Measurements from ENCODE around the gene TMEM117.

TMEM117 gene

DNA sequence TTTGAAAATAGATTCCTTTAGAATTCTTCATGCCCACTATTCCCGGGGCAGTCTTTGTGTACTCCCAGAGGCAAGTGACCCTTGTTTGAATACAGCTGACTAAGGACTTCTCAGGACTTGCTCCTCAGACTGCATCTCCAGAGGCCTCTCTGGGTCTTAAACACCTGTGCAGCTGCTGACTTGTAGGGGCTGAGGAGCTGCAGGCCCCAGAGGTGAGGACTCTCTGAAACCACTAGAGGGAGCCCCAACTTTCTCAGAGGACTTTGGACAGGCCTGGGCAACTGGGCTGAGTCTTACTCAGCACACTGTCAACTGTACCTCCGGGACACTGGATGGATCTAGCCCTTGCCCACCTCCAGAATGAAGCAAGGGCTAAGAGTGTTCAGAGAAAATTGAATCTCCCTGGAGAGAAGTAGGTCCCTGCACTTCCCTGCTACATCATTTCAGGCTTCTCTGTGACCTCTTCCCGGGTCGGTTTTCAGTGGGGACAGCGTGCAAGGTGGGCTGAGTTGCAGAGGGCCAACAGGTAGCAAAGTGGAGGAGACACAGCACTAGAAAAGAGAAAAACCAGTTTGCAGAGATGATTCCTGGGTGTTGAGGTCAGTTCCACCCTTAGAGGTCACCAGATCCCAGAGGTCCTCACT lies 164.6 kb downstream of the TMEM117 start:
- TF ChIP-seq, protein P1, sequence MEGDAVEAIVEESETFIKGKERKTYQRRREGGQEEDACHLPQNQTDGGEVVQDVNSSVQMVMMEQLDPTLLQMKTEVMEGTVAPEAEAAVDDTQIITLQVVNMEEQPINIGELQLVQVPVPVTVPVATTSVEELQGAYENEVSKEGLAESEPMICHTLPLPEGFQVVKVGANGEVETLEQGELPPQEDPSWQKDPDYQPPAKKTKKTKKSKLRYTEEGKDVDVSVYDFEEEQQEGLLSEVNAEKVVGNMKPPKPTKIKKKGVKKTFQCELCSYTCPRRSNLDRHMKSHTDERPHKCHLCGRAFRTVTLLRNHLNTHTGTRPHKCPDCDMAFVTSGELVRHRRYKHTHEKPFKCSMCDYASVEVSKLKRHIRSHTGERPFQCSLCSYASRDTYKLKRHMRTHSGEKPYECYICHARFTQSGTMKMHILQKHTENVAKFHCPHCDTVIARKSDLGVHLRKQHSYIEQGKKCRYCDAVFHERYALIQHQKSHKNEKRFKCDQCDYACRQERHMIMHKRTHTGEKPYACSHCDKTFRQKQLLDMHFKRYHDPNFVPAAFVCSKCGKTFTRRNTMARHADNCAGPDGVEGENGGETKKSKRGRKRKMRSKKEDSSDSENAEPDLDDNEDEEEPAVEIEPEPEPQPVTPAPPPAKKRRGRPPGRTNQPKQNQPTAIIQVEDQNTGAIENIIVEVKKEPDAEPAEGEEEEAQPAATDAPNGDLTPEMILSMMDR (IDR thresholded peaks at IDR 0.05; ENCODE audit: low read depth, low read length) = peak; percentile 69
- no peak overlapping the region for H3K4me3 ChIP-seq (ENCODE audit: low read depth, low read length)

DNA sequence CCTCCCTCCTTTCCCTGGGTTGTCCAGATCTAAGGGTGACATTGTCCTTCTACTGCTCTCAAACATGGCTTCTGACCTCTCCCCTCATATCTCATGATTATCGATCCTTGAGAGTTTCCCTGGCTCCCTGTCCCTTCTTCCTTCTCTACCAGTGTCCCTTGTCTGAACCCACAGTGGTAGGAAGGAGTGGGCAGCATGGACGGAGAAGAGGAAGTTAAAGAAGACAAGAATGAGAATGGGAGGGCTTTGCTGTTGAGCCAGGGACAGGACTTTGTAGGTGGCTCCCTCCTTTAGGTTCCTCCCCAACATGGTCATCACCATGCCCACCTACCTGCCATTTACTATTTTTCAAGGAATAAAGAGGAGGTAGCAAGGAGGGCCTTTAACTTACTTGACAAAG lies 166.7 kb downstream of the TMEM117 start:
- TF ChIP-seq, protein P1 (IDR thresholded peaks at IDR 0.05; ENCODE audit: low read depth, low read length) = no peak
- H3K4me3 ChIP-seq (ENCODE audit: low read depth, low read length) = no peak overlapping the region

DNA sequence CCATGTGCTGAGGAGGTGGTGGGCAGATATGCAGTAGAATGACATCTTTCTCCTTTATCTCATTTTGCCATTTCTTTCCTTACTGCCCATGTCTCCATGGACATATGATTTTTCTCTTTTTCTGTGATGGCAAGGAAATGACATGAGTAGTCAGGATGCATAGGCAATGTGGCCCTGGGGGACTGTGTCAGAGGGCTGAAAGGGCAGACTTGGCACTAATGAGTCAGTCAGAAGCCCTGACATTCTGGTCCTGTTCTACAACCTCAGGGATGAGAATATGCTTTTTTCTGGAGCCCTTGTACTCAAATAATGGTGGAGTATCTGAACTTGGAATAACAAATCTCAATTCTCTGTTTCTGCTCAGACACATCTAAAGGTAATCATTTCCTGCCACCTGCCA lies 167.8 kb downstream of the TMEM117 start:
- H3K4me3 ChIP-seq (ENCODE audit: low read depth, low read length) = no peak overlapping the region
- TF ChIP-seq, protein P1 (IDR thresholded peaks at IDR 0.05; ENCODE audit: low read depth, low read length) = no peak

DNA sequence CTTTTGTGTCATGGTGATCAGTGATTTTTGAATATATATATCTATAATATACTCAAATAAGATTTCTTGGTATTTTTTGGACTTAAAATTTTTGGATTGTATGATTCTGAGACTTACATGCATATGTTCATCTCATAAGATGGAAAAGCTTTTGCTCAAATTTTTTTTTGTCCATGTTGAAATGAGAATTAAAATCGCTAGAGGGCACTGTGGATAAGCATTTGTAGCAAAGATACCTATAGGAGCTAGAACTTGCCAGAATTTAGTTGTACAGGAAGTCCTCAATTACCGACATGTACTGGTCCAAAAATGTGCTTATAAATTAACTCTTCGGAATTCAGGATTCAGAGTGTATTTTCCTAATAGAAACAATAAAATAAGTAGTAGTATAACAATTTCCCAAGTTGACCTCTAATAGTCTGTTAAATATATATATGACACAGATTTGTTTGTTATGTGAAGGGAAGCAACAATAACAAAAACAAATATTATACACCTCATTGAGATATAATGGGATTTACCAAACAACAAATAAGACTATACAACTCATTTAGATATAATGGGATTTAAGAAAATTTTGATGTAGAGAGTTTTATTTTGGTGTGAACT lies 179.6 kb downstream of the TMEM117 start:
- no peak overlapping the region for H3K4me3 ChIP-seq (ENCODE audit: low read depth, low read length)
- TF ChIP-seq, protein P1 (IDR thresholded peaks at IDR 0.05; ENCODE audit: low read depth, low read length) = no peak

DNA sequence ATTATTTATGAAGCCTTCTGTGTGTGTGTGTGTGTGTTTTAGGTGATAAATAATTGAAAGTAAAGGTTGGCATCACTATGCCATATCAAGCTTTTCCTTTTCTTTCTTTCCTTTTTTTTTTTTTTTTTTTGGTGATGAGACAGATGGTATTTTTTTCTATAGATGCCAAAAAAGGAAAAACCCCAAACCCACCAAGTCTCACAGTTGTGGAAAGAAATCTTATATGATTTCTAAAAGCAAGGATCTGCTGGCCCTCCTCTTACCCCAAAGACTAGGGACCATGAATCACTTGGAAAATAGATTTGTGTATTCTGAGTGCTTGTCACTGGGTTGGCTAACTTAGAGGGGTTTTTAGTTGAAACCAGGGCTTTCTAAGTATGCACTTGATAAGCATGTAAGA lies 181.3 kb downstream of the TMEM117 start:
- H3K4me3 ChIP-seq (ENCODE audit: low read depth, low read length) = no peak overlapping the region

DNA sequence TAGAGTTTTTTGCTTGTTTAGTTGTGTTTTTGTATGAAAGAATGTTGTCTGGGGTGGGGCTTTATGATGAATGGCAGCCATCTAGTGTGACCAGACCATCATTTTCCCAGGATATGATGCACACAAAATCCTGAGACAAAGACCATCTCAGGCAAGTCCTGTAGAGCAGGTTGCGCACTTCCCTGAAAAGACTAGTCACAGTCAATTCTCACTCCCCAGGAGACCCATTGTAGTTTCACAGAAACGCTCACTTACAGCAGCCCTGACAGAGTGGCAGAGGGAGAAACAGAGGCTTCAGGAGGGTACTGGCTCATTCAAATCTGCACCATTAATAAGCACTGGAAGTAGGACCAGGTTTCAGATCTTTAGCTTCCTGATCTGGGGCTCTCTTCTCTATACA lies 183.2 kb downstream of the TMEM117 start:
- TF ChIP-seq, protein P1 (IDR thresholded peaks at IDR 0.05; ENCODE audit: low read depth, low read length) = no peak
- no peak overlapping the region for H3K4me3 ChIP-seq (ENCODE audit: low read depth, low read length)

More for the DNA sequence above, 181.3 kb downstream of the TMEM117 start:
- TF ChIP-seq, protein P1 (IDR thresholded peaks at IDR 0.05; ENCODE audit: low read depth, low read length) = no peak

DNA sequence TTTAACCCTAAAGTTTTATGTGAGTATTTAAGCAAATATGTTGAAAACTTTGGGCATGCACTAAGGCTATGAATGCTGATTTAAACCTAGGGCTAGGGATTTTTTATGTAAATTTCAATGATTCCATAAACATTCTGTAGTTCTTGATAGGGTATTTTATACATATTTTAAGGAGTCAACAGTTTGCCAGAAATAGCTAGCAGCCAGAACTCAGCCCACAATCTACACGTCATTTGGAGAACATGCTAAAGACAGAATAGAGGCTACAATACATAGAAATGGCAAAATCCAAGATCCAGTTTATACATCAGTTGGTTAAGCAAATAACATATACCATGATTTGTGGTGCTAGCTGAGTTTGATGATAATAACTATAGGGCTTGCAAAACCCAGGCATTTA lies 184.7 kb downstream of the TMEM117 start:
- H3K4me3 ChIP-seq (ENCODE audit: low read depth, low read length) = no peak overlapping the region
- TF ChIP-seq, protein P1 (IDR thresholded peaks at IDR 0.05; ENCODE audit: low read depth, low read length) = no peak

All from WI38 (cell line).